IMR-90 (cell line): ENCODE results near the gene ANLN. TPM values are rescaled to one million over a fixed set of nuclear protein-coding genes. Genes with fewer than 3 reads are reported as not detected.

ENCODE experiments used
- ATAC-seq: fragments of 200-7000 bp; cut with Tn5 transposase; 2 replicates; pipeline ENCODE4 v1.9.1; 2020; ENCODE audit warnings: low read depth, mild to moderate bottlenecking, moderate library complexity
- BruUV-seq: library from RNA; stranded (reverse); fragments of 400-500 nt; replicated peaks from 2 replicates; lab custom pipeline; 2021; lab: Mats Ljungman, UMichigan
- CTCF ChIA-PET: fragments of 300-600 bp; formaldehyde crosslinking; extraction: SDS; loops from one replicate; lab custom pipeline; 2021; ENCODE audit warnings: antibody characterized with exemption; lab: Yijun Ruan, JAX
- POLR2A ChIA-PET: fragments of 300-600 bp; sonication (Branson Sonifier 250); formaldehyde crosslinking; loops from one replicate; lab custom pipeline; 2022; ENCODE audit warnings: antibody characterized with exemption; ENCODE audit not compliant: unreplicated experiment; lab: Charles Lee
- DNase-seq: peaks from one replicate; pipeline ENCODE4 v3.0.0; 2013
- H2AFZ ChIP-seq: replicated peaks from 2 replicates; pipeline ENCODE3; 2013; ENCODE audit warnings: low read length, mild to moderate bottlenecking; ENCODE audit not compliant: poor library complexity
- H2AK5ac ChIP-seq: 2 replicates; pipeline ENCODE4 v1.6.1; 2013; ENCODE audit warnings: low read depth, low read length, inconsistent platforms
- H2AK9ac ChIP-seq: replicated peaks from 2 replicates; pipeline ENCODE3; 2013; ENCODE audit warnings: mild to moderate bottlenecking, low read depth, low read length, moderate library complexity; ENCODE audit not compliant: poor library complexity
- H2BK120ac ChIP-seq: 2 replicates; pipeline ENCODE4 v1.6.1; 2013; ENCODE audit warnings: low read depth, low read length, inconsistent platforms
- H2BK15ac ChIP-seq: 3 replicates; pipeline ENCODE4 v1.6.1; 2013; ENCODE audit warnings: low read depth, low read length, inconsistent platforms
- H2BK20ac ChIP-seq: 2 replicates; pipeline ENCODE4 v1.6.1; 2013; ENCODE audit warnings: low read depth, mild to moderate bottlenecking, inconsistent platforms, low read length, moderate library complexity
- H2BK5ac ChIP-seq: 2 replicates; pipeline ENCODE4 v1.6.1; 2013; ENCODE audit warnings: mild to moderate bottlenecking, low read depth, low read length, inconsistent platforms; ENCODE audit not compliant: poor library complexity, severe bottlenecking
- H3K14ac ChIP-seq: replicated peaks from 2 replicates; pipeline ENCODE4 v1.6.1; 2013; ENCODE audit warnings: low read depth, low read length, inconsistent platforms
- H3K18ac ChIP-seq: 2 replicates; pipeline ENCODE4 v1.6.1; 2013; ENCODE audit warnings: low read depth, low read length, control low read depth
- H3K23ac ChIP-seq: 2 replicates; pipeline ENCODE4 v1.6.1; 2013; ENCODE audit warnings: low read depth, low read length, inconsistent platforms
- H3K27ac ChIP-seq: 2 replicates; pipeline ENCODE4 v1.5.1; 2013; ENCODE audit warnings: mild to moderate bottlenecking, control low read depth, low read length; ENCODE audit not compliant: insufficient read depth
- H3K27me3 ChIP-seq: 2 replicates; pipeline ENCODE4 v1.6.1; 2013; ENCODE audit warnings: low read length; ENCODE audit not compliant: control insufficient read depth, insufficient read depth
- H3K36me3 ChIP-seq: 2 replicates; pipeline ENCODE4 v1.6.1; 2013; ENCODE audit warnings: low read length, mixed read lengths; ENCODE audit not compliant: control insufficient read depth, insufficient read depth
- H3K4ac ChIP-seq: 2 replicates; pipeline ENCODE4 v1.6.1; 2013; ENCODE audit warnings: low read depth, low read length, inconsistent platforms
- H3K4me1 ChIP-seq: 2 replicates; pipeline ENCODE4 v1.6.1; 2013; ENCODE audit warnings: low read length, mixed read lengths; ENCODE audit not compliant: control insufficient read depth, insufficient read depth
- H3K4me2 ChIP-seq: 2 replicates; pipeline ENCODE4 v1.6.1; 2013; ENCODE audit warnings: low read depth, mild to moderate bottlenecking, control low read depth, low read length, moderate library complexity
- H3K4me3 ChIP-seq: 2 replicates; pipeline ENCODE4 v1.5.1; 2013; ENCODE audit warnings: low read depth, mild to moderate bottlenecking, control low read depth, low read length, moderate library complexity; ENCODE audit not compliant: insufficient read depth
- H3K56ac ChIP-seq: 2 replicates; pipeline ENCODE4 v1.6.1; 2013; ENCODE audit warnings: low read length, inconsistent platforms; ENCODE audit not compliant: insufficient read depth; ENCODE audit errors: extremely low read depth
- H3K79me1 ChIP-seq, 2 experiments: 2 replicates each; pipeline ENCODE4 v1.6.1; 2013; ENCODE audit warnings: low read length in 2 of 2, inconsistent platforms in 1 of 2, low read depth in 1 of 2
- H3K9ac ChIP-seq: 2 replicates; pipeline ENCODE4 v1.6.1; 2013; ENCODE audit warnings: low read depth, low read length, control low read depth
- H3K9me1 ChIP-seq: 2 replicates; pipeline ENCODE4 v1.6.1; 2013; ENCODE audit warnings: low read length, inconsistent platforms; ENCODE audit not compliant: insufficient read depth
- H3K9me3 ChIP-seq: 2 replicates; pipeline ENCODE4 v1.6.1; 2013; ENCODE audit warnings: low read length; ENCODE audit not compliant: control insufficient read depth, insufficient read depth
- H4K20me1 ChIP-seq: 2 replicates; pipeline ENCODE4 v1.6.1; 2013; ENCODE audit warnings: low read length, inconsistent platforms; ENCODE audit not compliant: insufficient read depth
- H4K5ac ChIP-seq: 2 replicates; pipeline ENCODE4 v1.6.1; 2013; ENCODE audit warnings: mild to moderate bottlenecking, low read depth, low read length, control low read depth
- H4K8ac ChIP-seq, 2 experiments: 2 replicates each; pipeline ENCODE4 v1.6.1; 2013; ENCODE audit warnings: low read depth in 2 of 2, low read length in 2 of 2, control low read depth in 1 of 2, inconsistent platforms in 1 of 2
- H4K91ac ChIP-seq: 2 replicates; pipeline ENCODE4 v1.6.1; 2013; ENCODE audit warnings: low read depth, low read length, inconsistent platforms; ENCODE audit not compliant: insufficient read depth
- BHLHE40 ChIP-seq: fragments of 150-350 bp; IDR thresholded peaks from 2 replicates; pipeline ENCODE4 v1.6.1; 2016; ENCODE audit warnings: mild to moderate bottlenecking, low read depth, low read length
- CEBPB ChIP-seq: IDR thresholded peaks from 2 replicates; pipeline ENCODE4 v1.6.1; 2012; ENCODE audit warnings: low read depth, low read length, improper control_type of control experiment
- CHD1 ChIP-seq: IDR thresholded peaks from 2 replicates; pipeline ENCODE4 v1.6.1; 2012; ENCODE audit warnings: low read depth, low read length, improper control_type of control experiment
- FOS ChIP-seq: fragments of 150-350 bp; IDR thresholded peaks from 2 replicates; pipeline ENCODE4 v1.6.1; 2016; ENCODE audit warnings: low read depth, low read length
- POLR2A ChIP-seq: IDR thresholded peaks from 2 replicates; pipeline ENCODE4 v1.6.1; 2012; ENCODE audit warnings: mild to moderate bottlenecking, low read depth, low read length
- USF2 ChIP-seq: fragments of 150-350 bp; IDR thresholded peaks from 2 replicates; pipeline ENCODE4 v1.6.1; 2017; ENCODE audit warnings: mild to moderate bottlenecking, antibody characterized with exemption, low read length, low read depth
- WGBS, 2 experiments: methylation state at CpG; one replicate each; pipeline versions ENCODE4 v1.1.5 to v1.1.7; 2013; ENCODE audit warnings: missing lambda C conversion rate in 2 of 2; ENCODE audit not compliant: insufficient read length in 1 of 2; ENCODE audit errors: extremely low coverage in 2 of 2; 5-methylcytosine and 5-hydroxymethylcytosine counted together
- dilution Hi-C: fragments of 300-500 bp; cut with HindIII; formaldehyde crosslinking; loops from one replicate; pipeline ENCODE4 v1.14.3; 2018; ENCODE audit warnings: low sequenced_read_pairs; ENCODE audit not compliant: unreplicated experiment
- in situ Hi-C: fragments of 300-500 bp; cut with MboI; formaldehyde crosslinking; loops from 3 replicates; pipeline ENCODE4 v1.14.3; 2019; ENCODE audit warnings: low sequenced_read_pairs, inconsistent platforms, mixed read lengths
- intact Hi-C: fragments of 100-400 bp; cut with micrococcal nuclease; formaldehyde crosslinking; loops from 2 replicates; pipeline ENCODE4 v1.10.0; 2022
- polyA plus RNA-seq, 3 experiments: library from polyadenylated mRNA; depleted of rRNA; stranded (reverse); fragments of >200 nt; gene quantifications; 2 replicates each; pipeline ENCODE4 v1.2.3, GENCODE V29; 2012; ENCODE audit warnings: low replicate concordance in 1 of 3
- total RNA-seq: library from RNA; depleted of rRNA; stranded (reverse); fragments of >200 nt; gene quantifications from 2 replicates; pipeline ENCODE4 v1.2.3, GENCODE V29; 2012
- TF ChIP-seq, protein P1 (sequence below): conservative IDR thresholded peaks from 2 replicates; pipeline ENCODE4 v1.5.1; 2012; ENCODE audit warnings: mild to moderate bottlenecking, low read depth, low read length, improper control_type of control experiment

ANLN gene
- total and polyA plus RNA-seq, 2 of the 4 experiments (the other 2 are of a cell fraction) = 60.5 to 276 TPM

DNA sequence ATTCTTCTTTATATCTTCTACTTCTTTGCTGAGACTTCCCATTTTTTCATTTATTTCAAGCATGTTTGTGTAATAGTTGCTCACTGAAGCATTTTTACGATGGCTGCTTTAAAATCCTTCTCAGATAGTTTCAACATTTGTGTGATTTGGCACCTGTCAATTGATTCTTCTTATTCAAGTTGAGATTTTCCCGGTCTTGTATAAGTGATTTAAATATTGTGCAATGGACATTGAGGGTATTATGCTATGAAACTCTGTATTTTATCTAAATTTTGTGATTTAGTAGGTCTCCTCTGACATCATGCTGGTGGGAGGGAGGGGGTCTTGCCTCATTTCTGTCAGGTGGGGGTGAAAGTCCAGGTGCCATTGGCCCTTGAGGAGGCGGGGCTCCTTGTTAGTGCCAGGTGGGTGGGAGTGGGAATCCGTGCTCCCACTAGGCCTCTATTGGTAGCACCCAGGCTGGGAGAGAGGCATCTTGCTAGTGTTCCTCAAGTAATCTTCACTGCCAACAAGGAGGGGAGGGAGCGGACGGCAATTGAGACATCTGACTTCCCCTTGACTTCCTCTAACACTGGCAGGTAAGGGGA lies 73.0 kb downstream of the ANLN start:
- Histone ChIP-seq H2BK15ac (no peak overlapping the region), H3K4me1 (no peaks in the 10 kb centered on the region), H3K4me2 (no peak overlapping the region), H3K27ac (no peak overlapping the region), H3K4me3 (no peak overlapping the region), H3K56ac (no peak overlapping the region), H2BK120ac (no peak overlapping the region), H3K23ac (no peak overlapping the region), H3K18ac (no peak overlapping the region), H4K5ac (no peak overlapping the region), H2AFZ (no peak overlapping the region), H3K9me3 (no peaks in the 10 kb centered on the region), H3K9ac (no peak overlapping the region), H3K27me3 (peaks cover 11% of the 10 kb centered on the region), H3K36me3 (no peaks in the 10 kb centered on the region), H3K14ac (no peak overlapping the region), H4K20me1 (no peaks in the 10 kb centered on the region), H4K8ac (no peak overlapping the region), H3K4ac (no peak overlapping the region), H2BK20ac (no peak overlapping the region), H2BK5ac (no peak overlapping the region), H4K91ac (no peak overlapping the region), H3K79me1 (no peaks in the 10 kb centered on the region), H2AK9ac (no peak overlapping the region), H3K9me1 (no peaks in the 10 kb centered on the region), H2AK5ac (no peak overlapping the region)
- in situ Hi-C loops (no loop called here), dilution Hi-C loops (no loop called here), intact Hi-C loops (no loop called here)
- TF ChIP-seq USF2 = no peak
- TF ChIP-seq CEBPB = peak; percentile 64
- no peak for TF ChIP-seq BHLHE40
- no peak for TF ChIP-seq CHD1
- TF ChIP-seq, protein P1, sequence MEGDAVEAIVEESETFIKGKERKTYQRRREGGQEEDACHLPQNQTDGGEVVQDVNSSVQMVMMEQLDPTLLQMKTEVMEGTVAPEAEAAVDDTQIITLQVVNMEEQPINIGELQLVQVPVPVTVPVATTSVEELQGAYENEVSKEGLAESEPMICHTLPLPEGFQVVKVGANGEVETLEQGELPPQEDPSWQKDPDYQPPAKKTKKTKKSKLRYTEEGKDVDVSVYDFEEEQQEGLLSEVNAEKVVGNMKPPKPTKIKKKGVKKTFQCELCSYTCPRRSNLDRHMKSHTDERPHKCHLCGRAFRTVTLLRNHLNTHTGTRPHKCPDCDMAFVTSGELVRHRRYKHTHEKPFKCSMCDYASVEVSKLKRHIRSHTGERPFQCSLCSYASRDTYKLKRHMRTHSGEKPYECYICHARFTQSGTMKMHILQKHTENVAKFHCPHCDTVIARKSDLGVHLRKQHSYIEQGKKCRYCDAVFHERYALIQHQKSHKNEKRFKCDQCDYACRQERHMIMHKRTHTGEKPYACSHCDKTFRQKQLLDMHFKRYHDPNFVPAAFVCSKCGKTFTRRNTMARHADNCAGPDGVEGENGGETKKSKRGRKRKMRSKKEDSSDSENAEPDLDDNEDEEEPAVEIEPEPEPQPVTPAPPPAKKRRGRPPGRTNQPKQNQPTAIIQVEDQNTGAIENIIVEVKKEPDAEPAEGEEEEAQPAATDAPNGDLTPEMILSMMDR = no peak
- TF ChIP-seq FOS = no peak
- TF ChIP-seq POLR2A = no peak
- ChIA-PET POLR2A (no interaction called here), CTCF (no interaction called here)
- BruUV-seq = no TSS peak
- no peak for ATAC-seq
- DNase-seq = no peak
- WGBS, 2 experiments = no CpG with 5 or more reads among the region's 6 CpGs
